PC-3 (cell line): ENCODE results near the gene CASP4.

Source experiments
- CTCF ChIP-seq: fragments of 300-600 bp; sonication (generic); conservative IDR thresholded peaks from 2 replicates; pipeline ENCODE4 v1.5.1; 2017; ENCODE audit warnings: antibody characterized with exemption, low read depth, mild to moderate bottlenecking, low read length
- EZH2 ChIP-seq: fragments of 300-600 bp; sonication (generic); IDR thresholded peaks from one replicate; pipeline ENCODE4 v1.6.1; 2017; ENCODE audit warnings: antibody characterized with exemption, mild to moderate bottlenecking, low read length; ENCODE audit not compliant: unreplicated experiment

GRCh38 chr11:104928811-104929210 lies 39.6 kb downstream of the CASP4 start:
- TF ChIP-seq CTCF (no peak), EZH2 (no peak)
